K562 (cell line): Measurements from ENCODE around the gene ASIC3. TPM values are rescaled to one million over a fixed set of nuclear protein-coding genes. Genes with fewer than 3 reads are reported as not detected.
A peak's percentile ranks its signal among the peaks of the same experiment; 100 is the strongest.

Experiments
- ATAC-seq: fragments of 200-7000 bp; cut with Tn5 transposase; 3 replicates; pipeline ENCODE4 v1.9.1; 2020; ENCODE audit warnings: moderate library complexity
- BruUV-seq: library from RNA; stranded (reverse); fragments of 400-500 nt; replicated peaks from 2 replicates; lab custom pipeline; 2021; lab: Mats Ljungman, UMichigan
- CTCF ChIA-PET: fragments of 300-600 bp; formaldehyde crosslinking; extraction: SDS; loops from one replicate; lab custom pipeline; 2021; ENCODE audit warnings: low intra/inter-chr PET ratio; lab: Yijun Ruan, JAX
- POLR2A ChIA-PET: fragments of 300-600, 350-650 bp; sonication (Branson Sonifier 250); formaldehyde crosslinking; extraction: SDS; loops from one replicate; lab custom pipeline; 2021; ENCODE audit warnings: antibody characterized with exemption, inconsistent platforms; lab: Yijun Ruan, JAX
- DNase-seq, 4 experiments: peaks; one replicate each; pipeline versions ENCODE4 v3.0.0 to v3.0.0-alpha.2; 2011 to 2018; ENCODE audit warnings: low spot score in 3 of 4, mixed read lengths in 3 of 4; ENCODE audit errors: extremely low read depth in 1 of 4
- FAIRE-seq: peaks from 2 replicates; lab custom pipeline; 2011; peaks lifted over from hg19 to GRCh38; lab: Jason Lieb, UNC
- H2AFZ ChIP-seq: 2 replicates; pipeline ENCODE4 v1.6.0; 2011; ENCODE audit warnings: low read depth, low read length, control low read depth, inconsistent platforms
- H3K27ac ChIP-seq: fragments of 200-600 bp; 3 replicates; pipeline ENCODE4 v1.8.0; 2011; ENCODE audit warnings: low read depth, mild to moderate bottlenecking, control low read depth, inconsistent platforms, low read length, moderate library complexity, mixed read lengths; ENCODE audit errors: extremely low read depth
- H3K27me3 ChIP-seq, 2 experiments: fragments of 300-600 bp in 1 of 2; 2 replicates in 1 of 2; 3 replicates in 1 of 2; pipeline versions ENCODE4 v1.6.0 to v1.8.0; 2011; ENCODE audit warnings: inconsistent platforms in 2 of 2, low read length in 2 of 2, mild to moderate bottlenecking in 1 of 2, mixed read lengths in 1 of 2, moderate library complexity in 1 of 2; ENCODE audit not compliant: control insufficient read depth in 2 of 2, insufficient read depth in 2 of 2
- H3K36me3 ChIP-seq: fragments of 300-600 bp; 3 replicates; pipeline ENCODE4 v1.8.0; 2011; ENCODE audit warnings: mild to moderate bottlenecking, low read length, inconsistent platforms; ENCODE audit not compliant: control insufficient read depth, insufficient read depth
- H3K4me1 ChIP-seq, 2 experiments: fragments of 200-600 bp in 1 of 2; replicated peaks in 1 of 2; 2 replicates in 1 of 2; 3 replicates in 1 of 2; pipeline versions ENCODE4 v1.5.1 to v1.8.0; 2011; ENCODE audit warnings: inconsistent platforms in 2 of 2, low read length in 2 of 2, mild to moderate bottlenecking in 1 of 2, mixed read lengths in 1 of 2, moderate library complexity in 1 of 2; ENCODE audit not compliant: control insufficient read depth in 2 of 2, insufficient read depth in 2 of 2
- H3K4me2 ChIP-seq: 2 replicates; pipeline ENCODE4 v1.6.1; 2011; ENCODE audit warnings: low read length, control low read depth, inconsistent platforms, mixed read lengths; ENCODE audit not compliant: insufficient read depth
- H3K4me3 ChIP-seq: fragments of 200-600 bp; sonication (generic), shearing (Covaris generic); 2 replicates; pipeline ENCODE4 v1.5.1; 2016; ENCODE audit warnings: control low read depth, inconsistent platforms
- H3K79me2 ChIP-seq: fragments of 200-600 bp; 3 replicates; pipeline ENCODE4 v1.8.0; 2011; ENCODE audit warnings: low read length, inconsistent platforms; ENCODE audit not compliant: control insufficient read depth, insufficient read depth
- H3K9ac ChIP-seq, 2 experiments: 2 replicates each; pipeline versions ENCODE4 v1.6.0 to v1.6.1; 2011; ENCODE audit warnings: low read depth in 2 of 2, low read length in 2 of 2, control low read depth in 1 of 2, inconsistent platforms in 1 of 2, mild to moderate bottlenecking in 1 of 2, mixed read lengths in 1 of 2; ENCODE audit not compliant: insufficient read depth in 1 of 2
- H3K9me1 ChIP-seq: one replicate; pipeline ENCODE4 v1.6.0; 2011; ENCODE audit warnings: inconsistent platforms, mild to moderate bottlenecking, low read length, moderate library complexity; ENCODE audit not compliant: control insufficient read depth, insufficient read depth
- H3K9me3 ChIP-seq: replicated peaks from 2 replicates; pipeline ENCODE4 v1.5.1; 2011; ENCODE audit warnings: low read depth, low read length, inconsistent platforms; ENCODE audit not compliant: control insufficient read depth, insufficient read depth
- H4K20me1 ChIP-seq: replicated peaks from 2 replicates; pipeline ENCODE4 v1.6.1; 2011; ENCODE audit warnings: low read length, inconsistent platforms, mixed read lengths; ENCODE audit not compliant: control insufficient read depth, insufficient read depth
- CXXC5 ChIP-seq: fragments of 250-450 bp; sonication (Bioruptor Pico); IDR thresholded peaks from 2 replicates; pipeline ENCODE4 v1.8.0; 2022; ENCODE audit warnings: inconsistent platforms, mild to moderate bottlenecking, moderate library complexity
- POLR2G ChIP-seq: fragments of 200-400 bp; formaldehyde crosslinking; IDR thresholded peaks from 2 replicates; pipeline ENCODE4 v1.6.1; 2017; ENCODE audit warnings: low read depth, mild to moderate bottlenecking, antibody characterized with exemption, low read length, moderate library complexity
- SUPT5H ChIP-seq: fragments of 450-650 bp; IDR thresholded peaks from 2 replicates; pipeline ENCODE4 v1.6.1; 2016
- WGBS: fragments of 100-300 bp; shearing (Covaris generic); methylation state at CpG from one replicate; pipeline ENCODE4 v1.1.6; 2016; ENCODE audit warnings: low coverage, mixed read lengths; ENCODE audit not compliant: insufficient coverage; ENCODE audit errors: missing lambda C conversion rate; 5-methylcytosine and 5-hydroxymethylcytosine counted together
- in situ Hi-C: fragments of 300-500 bp; cut with MboI; formaldehyde crosslinking; loops from 4 replicates; pipeline ENCODE4 v1.15.0; 2018; ENCODE audit warnings: inconsistent platforms, mixed read lengths
- intact Hi-C: fragments of 100-400 bp; cut with micrococcal nuclease; formaldehyde crosslinking; loops from 2 replicates; pipeline ENCODE4 v1.14.2; 2022
- polyA plus RNA-seq, 8 experiments: library from polyadenylated mRNA; depleted of rRNA in 4 of 8; stranded (reverse) in 5 of 8; unstranded in 3 of 8; fragments of >200 nt; fragmentation: Nextera tagmentation in 2 of 8; fragmentation: Illumina TruSeq in 1 of 8; extraction: Ambion mirVana in 2 of 8; extraction: Trizol in 1 of 8; gene quantifications; 2 replicates each; pipeline versions ENCODE4 v1.2.1 to v1.2.3, GENCODE V29; 2011 to 2014; ENCODE audit warnings: inconsistent platforms in 1 of 8, missing spikeins in 1 of 8
- total RNA-seq, 7 experiments: library from RNA; depleted of rRNA in 6 of 7; stranded (reverse); fragments of >200 nt in 6 of 7; fragmentation: Illumina TruSeq in 2 of 7; extraction: Trizol in 2 of 7; gene quantifications; 2 replicates each; pipeline versions ENCODE4 v1.2.1 to v1.2.3, GENCODE V29; 2011 to 2021; ENCODE audit warnings: low replicate concordance in 1 of 7
- TF ChIP-seq, protein P1 (sequence below), 2 experiments: fragments of 450-650 bp; IDR thresholded peaks; 2 replicates each; pipeline ENCODE4 v1.6.1; 2016; ENCODE audit warnings: mild to moderate bottlenecking in 2 of 2, borderline replicate concordance in 1 of 2, low read depth in 1 of 2, moderate library complexity in 1 of 2

ASIC3 gene
- total and polyA plus RNA-seq, 9 of the 15 experiments (the other 6 are each of a cell fraction or from before 2014, with no cell fraction given): 0.11 to 5.0 (median 0.87) TPM

DNA sequence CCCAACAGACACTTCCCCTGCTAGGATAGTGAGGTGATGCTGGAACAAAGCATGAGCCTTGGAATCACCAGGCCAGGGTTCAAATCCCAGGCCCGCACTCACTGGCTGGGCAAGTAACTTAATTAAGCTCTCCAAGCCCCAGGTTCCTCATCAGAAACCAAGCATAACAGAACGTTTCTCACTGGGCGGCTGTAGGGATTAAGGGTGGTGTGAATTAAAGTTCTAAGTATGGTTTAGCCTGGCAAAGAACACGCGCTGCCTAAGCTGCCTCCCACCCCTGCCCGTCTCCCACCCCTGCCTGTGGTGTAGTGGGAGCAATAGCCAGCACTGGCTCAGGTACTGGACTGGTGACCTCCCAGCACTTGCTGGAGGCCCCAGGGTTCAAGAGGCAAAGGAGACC, 16.7 kb downstream of the ASIC3 start:
- peaks cover 56% of the 10 kb centered on the region for H3K79me2 ChIP-seq
- no peak overlapping the region for H3K27ac ChIP-seq
- peaks cover 32 to 70% of the 10 kb centered on the region in 2 experiments for H3K4me1 ChIP-seq
- in situ Hi-C loops: no loop called here
- H3K9ac ChIP-seq: peak overlapping the region in 1 of 2 experiments; percentile 68; a peak in 1 of 4 replicates
- FAIRE-seq: no peak
- no peaks in the 10 kb centered on the region for H3K9me3 ChIP-seq
- no peak overlapping the region for H3K4me2 ChIP-seq
- TF ChIP-seq POLR2G: 0 out of 2 replicates have a peak, but pooled peaks have one; percentile 0
- TF ChIP-seq CXXC5: no peak
- TF ChIP-seq, protein P1, sequence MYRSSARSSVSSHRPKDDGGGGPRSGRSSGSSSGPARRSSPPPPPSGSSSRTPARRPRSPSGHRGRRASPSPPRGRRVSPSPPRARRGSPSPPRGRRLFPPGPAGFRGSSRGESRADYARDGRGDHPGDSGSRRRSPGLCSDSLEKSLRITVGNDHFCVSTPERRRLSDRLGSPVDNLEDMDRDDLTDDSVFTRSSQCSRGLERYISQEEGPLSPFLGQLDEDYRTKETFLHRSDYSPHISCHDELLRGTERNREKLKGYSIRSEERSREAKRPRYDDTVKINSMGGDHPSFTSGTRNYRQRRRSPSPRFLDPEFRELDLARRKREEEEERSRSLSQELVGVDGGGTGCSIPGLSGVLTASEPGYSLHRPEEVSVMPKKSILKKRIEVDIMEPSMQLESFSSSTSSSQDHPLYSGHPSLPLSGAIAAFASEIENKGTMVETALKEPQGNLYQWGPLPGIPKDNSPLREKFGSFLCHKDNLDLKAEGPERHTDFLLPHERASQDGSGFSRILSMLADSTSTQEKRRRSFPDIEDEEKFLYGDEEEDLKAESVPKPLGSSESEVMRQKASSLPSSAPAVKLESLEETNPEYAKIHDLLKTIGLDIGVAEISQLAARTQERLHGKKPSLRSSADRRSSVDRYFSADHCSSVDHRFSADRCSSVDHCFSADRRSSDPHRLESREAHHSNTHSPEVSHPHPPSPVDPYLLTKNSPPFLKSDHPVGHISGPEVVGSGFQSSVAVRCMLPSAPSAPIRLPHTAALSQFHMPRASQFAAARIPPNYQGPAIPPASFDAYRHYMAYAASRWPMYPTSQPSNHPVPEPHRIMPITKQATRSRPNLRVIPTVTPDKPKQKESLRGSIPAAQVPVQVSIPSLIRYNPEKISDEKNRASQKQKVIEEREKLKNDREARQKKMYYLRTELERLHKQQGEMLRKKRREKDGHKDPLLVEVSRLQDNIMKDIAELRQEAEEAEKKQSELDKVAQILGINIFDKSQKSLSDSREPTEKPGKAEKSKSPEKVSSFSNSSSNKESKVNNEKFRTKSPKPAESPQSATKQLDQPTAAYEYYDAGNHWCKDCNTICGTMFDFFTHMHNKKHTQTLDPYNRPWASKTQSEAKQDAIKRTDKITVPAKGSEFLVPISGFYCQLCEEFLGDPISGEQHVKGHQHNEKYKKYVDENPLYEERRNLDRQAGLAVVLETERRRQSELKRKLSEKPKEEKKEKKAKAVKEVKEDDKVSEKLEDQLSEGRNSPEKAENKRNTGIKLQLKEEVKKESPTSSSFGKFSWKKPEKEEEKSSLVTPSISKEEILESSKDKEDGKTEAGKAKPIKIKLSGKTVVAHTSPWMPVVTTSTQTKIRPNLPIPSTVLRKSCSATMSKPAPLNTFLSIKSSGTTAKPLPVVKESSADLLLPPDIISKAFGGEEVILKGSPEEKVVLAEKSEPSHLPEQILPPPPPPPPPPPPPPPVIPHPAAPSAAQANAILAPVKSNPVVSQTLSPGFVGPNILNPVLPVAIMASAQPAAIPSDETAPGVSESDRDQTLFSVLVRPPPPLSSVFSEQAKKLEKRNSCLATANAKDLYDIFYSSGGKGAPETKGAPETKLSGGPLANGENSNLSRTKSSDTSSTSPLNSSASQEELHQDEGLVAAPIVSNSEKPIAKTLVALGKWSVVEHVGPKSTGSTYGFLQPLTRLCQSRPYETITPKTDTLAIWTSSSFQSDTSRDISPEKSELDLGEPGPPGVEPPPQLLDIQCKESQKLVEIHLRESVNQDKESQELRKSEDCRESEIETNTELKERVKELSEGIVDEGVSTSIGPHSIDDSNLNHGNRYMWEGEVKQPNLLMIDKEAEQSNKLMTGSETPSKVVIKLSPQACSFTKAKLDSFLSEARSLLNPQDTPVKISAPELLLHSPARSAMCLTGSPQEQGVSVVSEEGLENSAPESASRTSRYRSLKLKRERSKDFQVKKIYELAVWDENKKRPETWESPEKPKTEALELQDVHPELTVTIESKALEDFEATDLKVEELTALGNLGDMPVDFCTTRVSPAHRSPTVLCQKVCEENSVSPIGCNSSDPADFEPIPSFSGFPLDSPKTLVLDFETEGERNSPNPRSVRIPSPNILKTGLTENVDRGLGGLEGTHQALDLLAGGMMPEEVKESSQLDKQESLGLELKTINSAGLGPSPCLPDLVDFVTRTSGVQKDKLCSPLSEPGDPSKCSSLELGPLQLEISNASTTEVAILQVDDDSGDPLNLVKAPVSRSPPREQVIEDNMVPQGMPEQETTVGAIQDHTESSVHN (IDR thresholded peaks at IDR 0.05; ENCODE audit: borderline replicate concordance in 1 of 2, low read depth in 1 of 2): no peak
- TF ChIP-seq SUPT5H: no peak
- TF ChIP-seq, all 486 proteins: peak for 1
- WGBS: 89% methylated on average over 6 of the region's 6 CpGs
- DNase-seq (no peak), ATAC-seq (no peak)
- no peaks in the 10 kb centered on the region for H3K27me3 ChIP-seq
- H3K4me3 ChIP-seq: no peak overlapping the region
- intact Hi-C loops: no loop called here
- CTCF ChIA-PET: no interaction called here
- POLR2A ChIA-PET: interaction anchor here (1.6 to 5.0 kb wide), 2 partner anchors 11 to 17 kb away, joined by 8 to 24 read pairs; partner anchors contain the start of genes FASTK and TMUB1
- peaks cover 76% of the 10 kb centered on the region for H3K36me3 ChIP-seq
- BruUV-seq: no TSS peak
- H2AFZ ChIP-seq: no peak overlapping the region
- H3K9me1 ChIP-seq: no peaks in the 10 kb centered on the region
- peaks cover 10% of the 10 kb centered on the region for H4K20me1 ChIP-seq
